ENCODE results near the gene GPHN. TPM values are rescaled to one million over a fixed set of nuclear protein-coding genes. Genes with fewer than 3 reads are reported as not detected.

Gene GPHN
- total RNA-seq, 2 donors from 2014 or later = 14.0 to 35.8 TPM

GRCh38 chr14:67188326-67188725 lies 680.4 kb downstream of the GPHN start:
- Mint-ChIP-seq H3K9me3 (peaks cover 0 to 9% of the 10 kb centered on the region in 2 donors), H3K36me3 (peaks cover 0 to 12% of the 10 kb centered on the region in 2 donors), H3K27ac (no peak overlapping the region)
- DNase-seq (ENCODE audit: low spot score in 2 of 2) = no peak
- no peak for ATAC-seq

- DNase-seq (ENCODE audit: low spot score in 2 of 2) (no peak), ATAC-seq (no peak)
- Mint-ChIP-seq H3K27ac (no peak overlapping the region), H3K9me3 (no peaks in the 10 kb centered on the region), H3K36me3 (no peaks in the 10 kb centered on the region)
Observed at GRCh38 chr14:67191768-67192290, 683.9 kb downstream of the GPHN start.

DNA sequence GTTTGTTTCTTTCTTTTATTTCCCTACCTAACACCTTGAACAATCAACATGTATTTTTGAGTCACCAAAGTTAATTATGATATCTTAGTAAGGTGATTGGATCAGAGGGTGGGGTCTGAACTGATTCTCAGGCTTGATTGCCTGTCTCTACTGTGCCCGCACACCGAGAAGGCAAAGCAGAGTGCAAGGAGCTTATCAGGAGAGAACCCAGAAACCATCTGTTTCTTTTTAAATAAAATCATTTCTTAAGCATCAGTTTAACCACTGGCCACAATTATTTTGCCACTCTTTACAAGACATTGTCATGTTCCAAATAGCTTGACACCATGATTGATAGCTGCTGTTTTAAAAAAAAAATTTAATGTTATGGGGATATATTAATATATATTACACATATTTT lies 684.4 kb downstream of the GPHN start:
- Mint-ChIP-seq H3K36me3 (no peaks in the 10 kb centered on the region), H3K27ac (no peak overlapping the region), H3K9me3 (no peaks in the 10 kb centered on the region)
- ATAC-seq (no peak), DNase-seq (ENCODE audit: low spot score in 2 of 2) (no peak)

DNA sequence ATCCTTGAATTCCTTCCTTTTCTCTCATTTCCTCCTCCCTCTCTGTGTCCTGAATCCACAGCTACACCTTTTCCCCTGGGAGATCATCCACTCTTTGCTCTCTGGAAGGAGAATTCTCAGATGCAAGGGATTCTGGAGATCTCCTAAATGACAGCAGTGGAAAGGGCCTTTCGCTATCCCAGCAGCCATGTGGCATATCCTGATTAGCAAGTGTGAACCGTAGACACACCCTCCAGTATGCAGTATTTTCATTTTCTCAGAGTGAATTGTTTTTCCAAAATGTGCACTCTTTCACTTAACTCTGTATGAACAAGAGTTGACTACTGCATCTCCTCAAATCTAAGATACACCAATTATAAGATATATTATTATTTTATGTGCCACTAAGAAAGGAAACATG lies 687.3 kb downstream of the GPHN start:
- Mint-ChIP-seq H3K27ac (no peak overlapping the region), H3K9me3 (no peaks in the 10 kb centered on the region), H3K36me3 (no peaks in the 10 kb centered on the region)
- no peak for ATAC-seq
- DNase-seq (ENCODE audit: low spot score in 2 of 2) = no peak

DNA sequence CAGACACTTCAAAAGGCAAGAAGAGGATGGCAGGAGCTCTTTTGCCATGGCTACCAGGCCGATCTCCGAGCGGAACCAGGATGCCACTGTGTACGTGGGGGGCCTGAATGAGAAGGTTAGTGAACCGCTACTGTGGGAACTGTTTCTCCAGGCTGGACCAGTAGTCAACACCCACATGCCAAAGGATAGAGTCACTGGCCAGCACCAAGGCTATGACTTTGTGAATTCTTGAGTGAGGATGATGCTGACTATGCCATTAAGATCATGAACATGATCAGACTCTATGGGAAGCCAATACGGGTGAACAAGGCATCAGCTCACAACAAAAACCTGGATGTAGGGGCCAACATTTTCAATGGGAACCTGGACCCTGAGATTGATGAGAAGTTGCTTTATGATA lies 691.1 kb downstream of the GPHN start:
- DNase-seq (ENCODE audit: low spot score in 2 of 2) = no peak
- no peaks in the 10 kb centered on the region for H3K36me3 Mint-ChIP-seq
- no peak overlapping the region for H3K27ac Mint-ChIP-seq
- H3K9me3 Mint-ChIP-seq = no peaks in the 10 kb centered on the region
- ATAC-seq = no peak

DNA sequence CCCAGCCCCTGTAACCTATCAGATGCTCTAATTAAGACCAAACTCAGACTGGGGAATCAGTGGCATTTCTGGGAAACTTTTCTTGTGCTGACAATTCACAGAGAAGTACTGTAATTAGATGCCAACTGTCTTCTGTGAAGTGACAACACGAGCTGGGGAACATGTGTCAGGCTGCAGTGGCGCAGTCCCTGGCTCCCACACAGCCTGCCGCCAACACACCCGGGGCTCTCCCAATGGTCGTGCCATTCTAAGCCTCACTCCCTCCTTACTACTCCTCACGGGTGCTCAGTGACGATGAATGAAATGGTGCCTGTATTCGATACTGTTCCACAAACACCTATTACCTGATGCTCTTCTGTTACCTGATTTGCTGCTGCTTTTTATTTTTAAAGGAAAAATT lies 699.9 kb downstream of the GPHN start:
- no peaks in the 10 kb centered on the region for H3K36me3 Mint-ChIP-seq
- H3K9me3 Mint-ChIP-seq = no peaks in the 10 kb centered on the region
- DNase-seq (ENCODE audit: low spot score in 2 of 2) (no peak), ATAC-seq (no peak)
- H3K27ac Mint-ChIP-seq = no peak overlapping the region

DNA sequence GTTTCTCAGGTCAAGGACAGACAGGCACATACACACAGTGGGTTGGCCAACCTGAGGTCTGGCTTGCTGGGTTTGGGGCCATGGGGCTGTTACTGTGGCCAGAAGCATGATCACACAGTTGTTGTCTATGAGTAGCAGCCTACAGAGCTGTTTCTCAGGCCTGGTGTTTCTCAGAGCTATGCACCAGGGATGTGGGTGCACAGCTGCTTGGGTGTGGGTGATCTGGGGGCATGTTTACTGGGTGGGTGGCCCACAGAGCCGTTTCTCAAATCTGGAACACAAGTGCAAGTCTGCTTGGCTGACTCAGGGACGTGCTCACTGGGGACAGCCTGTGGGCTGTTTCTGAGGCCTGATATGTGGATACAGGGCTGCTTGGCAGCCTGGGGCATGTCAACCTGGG lies 710.2 kb downstream of the GPHN start:
- DNase-seq (ENCODE audit: low spot score in 2 of 2) = no peak
- H3K9me3 Mint-ChIP-seq = no peaks in the 10 kb centered on the region
- ATAC-seq = no peak
- H3K27ac Mint-ChIP-seq = no peak overlapping the region
- H3K36me3 Mint-ChIP-seq = no peaks in the 10 kb centered on the region

- no peak overlapping the region for H3K27ac Mint-ChIP-seq
- DNase-seq (ENCODE audit: low spot score in 2 of 2) = no peak
- no peaks in the 10 kb centered on the region for H3K9me3 Mint-ChIP-seq
- no peaks in the 10 kb centered on the region for H3K36me3 Mint-ChIP-seq
- no peak for ATAC-seq
Observed at GRCh38 chr14:67221248-67221981, 713.5 kb downstream of the GPHN start.

DNA sequence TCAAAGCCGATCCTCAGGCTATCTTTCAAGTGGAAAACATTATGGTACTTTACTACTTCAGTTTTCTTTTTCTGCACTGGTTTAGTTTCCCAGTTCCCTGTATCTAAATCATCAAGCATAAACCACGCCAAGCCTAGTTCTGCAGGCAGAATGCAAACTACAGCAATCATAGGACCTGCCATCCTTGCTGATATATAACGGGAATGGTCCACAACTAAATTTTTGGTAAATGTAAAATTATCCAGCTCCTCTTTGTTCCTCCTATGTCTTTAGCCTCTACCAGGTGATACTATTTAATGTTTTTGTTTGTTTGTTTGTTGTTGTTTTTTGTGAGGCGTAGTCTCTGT lies 714.0 kb downstream of the GPHN start:
- Mint-ChIP-seq H3K27ac (no peak overlapping the region), H3K36me3 (no peaks in the 10 kb centered on the region), H3K9me3 (no peaks in the 10 kb centered on the region)
- no peak for ATAC-seq
- DNase-seq (ENCODE audit: low spot score in 2 of 2) = no peak

DNA sequence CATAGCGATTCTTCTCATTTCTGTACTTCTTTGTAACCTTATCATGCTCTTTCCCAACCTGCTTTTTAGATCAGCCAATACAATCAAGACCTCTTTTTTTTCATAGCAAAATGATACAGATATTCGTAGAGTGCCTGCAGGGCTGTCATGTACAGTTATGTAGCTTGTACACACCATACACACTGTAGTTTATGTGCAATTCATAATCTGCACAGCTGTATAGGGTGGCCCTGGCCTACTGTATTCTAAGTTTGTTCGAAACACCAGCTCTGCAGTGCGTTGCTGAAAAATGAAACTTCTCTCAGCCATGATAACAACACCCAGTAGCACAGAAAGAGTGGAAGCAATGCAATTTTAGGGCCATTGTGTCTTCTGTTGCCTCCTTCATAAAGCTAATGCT lies 717.6 kb downstream of the GPHN start:
- Mint-ChIP-seq H3K27ac (no peak overlapping the region), H3K36me3 (no peaks in the 10 kb centered on the region), H3K9me3 (no peaks in the 10 kb centered on the region)
- DNase-seq (ENCODE audit: low spot score in 2 of 2) (no peak), ATAC-seq (no peak)

DNA sequence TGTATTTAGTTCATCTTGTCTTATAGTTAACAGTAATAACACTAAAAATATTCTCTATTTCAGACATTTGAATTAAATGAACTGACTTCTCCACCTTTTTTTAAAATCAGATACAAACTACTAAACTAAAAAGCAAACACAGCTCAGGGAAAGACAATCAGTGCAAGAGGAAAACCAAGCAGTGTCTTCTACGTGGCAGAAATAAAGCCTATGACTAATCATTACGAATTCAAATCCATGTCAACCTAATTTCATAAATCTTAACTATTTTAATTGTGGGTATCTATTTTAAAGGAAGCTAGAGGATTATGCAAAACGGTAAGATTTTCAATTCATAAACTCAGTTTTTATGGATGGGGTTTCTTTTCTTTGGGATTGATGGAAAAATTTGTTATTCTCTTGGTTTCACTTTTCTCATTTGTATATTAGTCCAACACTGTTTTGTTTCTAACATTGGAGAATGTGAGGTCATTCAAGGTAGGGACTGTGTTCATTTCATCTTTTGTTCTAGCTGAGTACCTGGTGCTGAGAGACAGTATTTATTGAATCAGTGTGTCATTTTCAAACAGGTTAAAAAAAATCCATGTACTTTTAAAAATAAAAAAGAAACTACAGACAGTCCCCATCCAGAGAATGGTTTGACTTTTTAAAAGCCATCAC lies 720.5 kb downstream of the GPHN start:
- Mint-ChIP-seq H3K36me3 (no peaks in the 10 kb centered on the region), H3K27ac (no peak overlapping the region), H3K9me3 (no peaks in the 10 kb centered on the region)
- no peak for ATAC-seq
- no peak for DNase-seq (ENCODE audit: low spot score in 2 of 2)

Other genes starting within 250 kb of the GPHN start
- gene CCDC196, start 21.8 kb upstream of the GPHN start, total RNA-seq = not detected